Kasumi-1 (cell line): ENCODE measurements around the gene RHCE.
"Not testable (repeated sequence)": the region's sequence is repeated elsewhere in the genome, so short reads cannot be mapped to it uniquely, and the experiment has no call there.

Experiments used
- DNase-seq, 2 experiments: peaks; one replicate each; lab custom pipeline; 2025; lab: John Stamatoyannopoulos, UW

Gene RHCE

GRCh38 chr1:25342846-25343245 lies 77.8 kb downstream of the RHCE start:
- no peak for DNase-seq

- no peak for DNase-seq
Observed at GRCh38 chr1:25341746-25342145, 78.9 kb downstream of the RHCE start.

- DNase-seq = peak; percentile 62 to 65
Observed at GRCh38 chr1:25338986-25339385, 81.6 kb downstream of the RHCE start.

- peak; percentile 72 to 79 for DNase-seq
Observed at GRCh38 chr1:25338188-25338981, 82.2 kb downstream of the RHCE start, which contains the start of gene TMEM50A. TMEM50A (plus strand) TSS chr1:25338334; CDS start chr1:25340487, 2,153 bp downstream.

GRCh38 chr1:25337483-25338187 lies 83.0 kb downstream of the RHCE start:
- DNase-seq = not testable (repeated sequence)

- peak; percentile 24 to 25 for DNase-seq
Observed at GRCh38 chr1:25336922-25337354, 83.7 kb downstream of the RHCE start.

- DNase-seq = peak; percentile 6 to 11
Observed at GRCh38 chr1:25329950-25330349, 90.7 kb downstream of the RHCE start.

GRCh38 chr1:25329336-25329735 lies 91.3 kb downstream of the RHCE start:
- DNase-seq = not testable (repeated sequence)

GRCh38 chr1:25328791-25329185 lies 91.8 kb downstream of the RHCE start:
- not testable (repeated sequence) for DNase-seq

- not testable (repeated sequence) for DNase-seq
Observed at GRCh38 chr1:25327864-25328790, 92.5 kb downstream of the RHCE start.

- not testable (repeated sequence) for DNase-seq
Observed at GRCh38 chr1:25324407-25324806, 96.2 kb downstream of the RHCE start.

GRCh38 chr1:25322127-25322526 lies 98.5 kb downstream of the RHCE start:
- DNase-seq = not testable (repeated sequence)

- not testable (repeated sequence) for DNase-seq
Observed at GRCh38 chr1:25320314-25320938, 100.2 kb downstream of the RHCE start.

GRCh38 chr1:25312806-25313470 lies 107.7 kb downstream of the RHCE start:
- not testable (repeated sequence) for DNase-seq
